HG02970 (cell line): ENCODE data around the gene RPL36.

Experiments used
- ATAC-seq: cut with Tn5 transposase; IDR thresholded peaks from one replicate; pipeline ENCODE4 v1.9.1; 2021; ENCODE audit warnings: mild to moderate bottlenecking, moderate library complexity, moderate number of reproducible peaks; ENCODE audit not compliant: unreplicated experiment, low FRiP score

Gene RPL36

GRCh38 chr19:5690125-5690954 is at the start of gene RPL36:
Gene RPL36 (plus strand): TSS chr19:5690295. CDS start chr19:5690508, 213 bp downstream.
- ATAC-seq = peak; percentile 47

GRCh38 chr19:5641171-5641570 is 48.9 kb upstream of the RPL36 start:
- no peak for ATAC-seq

GRCh38 chr19:5642204-5642603 is 47.9 kb upstream of the RPL36 start:
- no peak for ATAC-seq

GRCh38 chr19:5643060-5643459 is 47.0 kb upstream of the RPL36 start:
- ATAC-seq = no peak

GRCh38 chr19:5644037-5644436 is 46.1 kb upstream of the RPL36 start:
- ATAC-seq = no peak

GRCh38 chr19:5645409-5645808 is 44.7 kb upstream of the RPL36 start:
- ATAC-seq = no peak

GRCh38 chr19:5646703-5647102 is 43.4 kb upstream of the RPL36 start:
- no peak for ATAC-seq

GRCh38 chr19:5648464-5648863 is 41.6 kb upstream of the RPL36 start:
- no peak for ATAC-seq

GRCh38 chr19:5651361-5651760 is 38.7 kb upstream of the RPL36 start:
- no peak for ATAC-seq

GRCh38 chr19:5652261-5652660 is 37.8 kb upstream of the RPL36 start:
- ATAC-seq = no peak

GRCh38 chr19:5654931-5655330 is 35.2 kb upstream of the RPL36 start:
- no peak for ATAC-seq

GRCh38 chr19:5655412-5655811 is 34.7 kb upstream of the RPL36 start:
- no peak for ATAC-seq

GRCh38 chr19:5661483-5661882 is 28.6 kb upstream of the RPL36 start:
- no peak for ATAC-seq

GRCh38 chr19:5663904-5664303 is 26.2 kb upstream of the RPL36 start:
- no peak for ATAC-seq

GRCh38 chr19:5664515-5664914 is 25.6 kb upstream of the RPL36 start:
- ATAC-seq = no peak

- ATAC-seq = no peak
These were observed 24.1 kb upstream of the RPL36 start for GRCh38 chr19:5665781-5666513.

GRCh38 chr19:5666921-5667610 is 23.0 kb upstream of the RPL36 start:
- no peak for ATAC-seq

GRCh38 chr19:5667751-5668271 is 22.3 kb upstream of the RPL36 start:
- no peak for ATAC-seq

GRCh38 chr19:5669212-5669611 is 20.9 kb upstream of the RPL36 start:
- no peak for ATAC-seq

- no peak for ATAC-seq
These were observed 18.5 kb upstream of the RPL36 start for GRCh38 chr19:5671600-5671999.
